ENCODE data around the gene SHISA2.

The SHISA2 gene

DNA sequence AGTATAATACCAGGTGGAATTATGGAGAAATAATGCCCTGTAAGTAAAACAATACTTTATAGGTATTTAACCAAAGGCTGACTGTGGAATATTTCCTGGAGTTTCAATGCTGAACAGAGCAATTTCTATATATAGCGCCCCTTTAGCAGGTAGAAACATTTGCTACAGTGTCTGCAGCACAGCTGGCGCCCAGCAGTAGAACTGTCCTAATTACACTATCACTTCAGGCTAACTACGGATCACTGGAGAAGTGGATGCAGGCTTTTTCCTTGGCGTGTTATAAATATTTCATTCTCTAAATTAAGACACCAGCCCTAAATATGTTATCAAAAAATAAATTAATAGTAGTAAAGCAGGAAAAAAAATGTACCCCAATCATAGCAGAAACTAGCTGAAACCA lies 3.1 kb downstream of the SHISA2 start:
- no peak for DNase-seq (ENCODE audit: low read depth in 2 of 2)

DNA sequence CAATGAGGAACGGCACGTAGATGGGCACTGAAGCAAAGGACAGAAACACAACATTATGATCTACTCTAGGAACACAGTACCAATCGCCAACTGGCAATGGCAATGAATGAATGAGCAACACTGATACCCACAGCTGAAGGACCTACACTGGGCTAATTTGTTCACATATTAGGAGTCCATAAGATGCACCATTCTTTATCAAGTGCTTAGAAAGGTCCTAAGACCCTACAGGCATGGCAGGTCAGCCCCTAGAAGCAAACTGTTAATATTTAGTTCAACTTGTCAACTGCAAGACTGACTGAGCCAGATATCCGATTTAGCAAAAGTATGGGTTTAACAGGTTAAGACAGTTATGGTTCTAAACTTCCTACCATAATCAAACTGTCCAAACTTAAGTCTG lies 4.8 kb downstream of the SHISA2 start:
- DNase-seq (ENCODE audit: low read depth in 2 of 2), result no peak

DNA sequence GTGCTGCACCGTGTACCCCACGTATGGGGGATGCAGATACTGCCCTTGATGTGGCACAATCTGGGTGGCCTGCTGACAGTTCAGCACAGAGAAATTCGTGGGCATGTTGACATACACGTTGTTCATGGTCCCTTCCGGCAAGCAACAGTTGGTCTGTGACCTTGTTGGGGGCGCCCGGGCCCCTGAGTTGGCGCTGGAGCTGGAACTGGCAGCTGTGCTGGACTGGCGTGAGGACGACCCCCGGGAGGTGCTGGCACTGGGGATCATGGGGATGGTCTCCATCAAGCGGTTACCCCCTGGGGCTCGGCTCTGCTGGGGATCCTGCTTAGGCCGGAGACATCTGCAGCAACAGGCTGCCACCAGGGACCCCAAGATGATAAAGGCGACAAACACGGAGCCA lies 5.2 kb downstream of the SHISA2 start:
- no peak for DNase-seq (ENCODE audit: low read depth in 2 of 2)

DNA sequence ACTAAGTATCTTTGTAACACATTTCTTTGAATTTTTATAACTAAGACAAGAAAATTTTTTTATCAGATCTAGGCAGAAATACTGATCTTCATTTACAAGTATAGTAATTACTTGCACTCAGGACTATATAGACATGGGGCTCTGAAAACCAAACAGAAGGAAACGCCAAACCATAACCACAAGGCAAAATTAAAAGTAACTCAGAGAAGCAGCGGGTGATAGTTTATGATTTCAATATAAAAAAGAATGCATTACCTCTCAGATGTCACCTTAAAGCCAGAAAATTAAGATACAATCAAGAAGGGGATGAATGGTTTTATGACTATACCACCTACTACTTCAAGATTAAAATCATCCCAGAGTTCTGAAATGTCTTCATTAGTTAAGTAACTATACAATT lies 6.7 kb downstream of the SHISA2 start:
- no peak for DNase-seq (ENCODE audit: low read depth in 2 of 2)

DNA sequence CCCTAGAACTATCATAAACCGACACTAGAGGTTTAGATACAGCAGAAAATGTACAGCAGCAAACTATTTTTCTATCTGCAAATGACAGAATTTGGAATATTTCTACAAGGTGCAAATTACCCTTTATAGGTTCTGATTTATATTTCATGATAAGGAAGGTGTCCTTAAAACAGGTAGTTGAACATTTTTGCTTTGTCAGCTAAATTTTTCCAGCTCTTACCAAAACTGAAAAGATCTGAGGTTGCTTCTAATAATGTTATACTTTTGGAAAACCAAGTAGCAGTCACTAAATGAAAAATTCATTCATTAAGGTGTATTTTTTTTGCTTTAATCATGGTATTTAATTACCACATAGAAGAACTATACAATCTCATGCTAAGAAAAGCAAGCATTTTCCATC lies 9.0 kb downstream of the SHISA2 start:
- DNase-seq (ENCODE audit: low read depth in 2 of 2), result no peak

DNA sequence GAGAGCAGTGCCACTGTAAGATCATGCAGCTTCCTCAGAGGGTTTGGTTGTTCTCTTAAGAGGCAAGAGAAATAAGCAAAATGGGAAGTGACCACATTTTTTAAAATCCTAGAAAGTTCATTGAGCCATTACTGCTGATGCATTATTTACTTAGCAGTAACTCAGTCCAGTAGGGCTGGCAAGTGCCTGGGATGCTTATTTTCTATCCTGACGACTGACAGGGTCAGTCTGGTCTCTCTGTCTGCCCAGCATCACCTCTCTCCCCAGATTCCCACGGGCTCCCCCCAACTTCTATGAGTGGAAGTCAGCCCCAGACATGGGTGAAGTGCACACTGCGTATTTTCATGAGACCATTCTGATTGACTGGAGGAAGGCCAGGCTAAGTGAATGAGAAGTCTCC lies 10.4 kb downstream of the SHISA2 start:
- DNase-seq (ENCODE audit: low read depth in 2 of 2), result no peak

DNA sequence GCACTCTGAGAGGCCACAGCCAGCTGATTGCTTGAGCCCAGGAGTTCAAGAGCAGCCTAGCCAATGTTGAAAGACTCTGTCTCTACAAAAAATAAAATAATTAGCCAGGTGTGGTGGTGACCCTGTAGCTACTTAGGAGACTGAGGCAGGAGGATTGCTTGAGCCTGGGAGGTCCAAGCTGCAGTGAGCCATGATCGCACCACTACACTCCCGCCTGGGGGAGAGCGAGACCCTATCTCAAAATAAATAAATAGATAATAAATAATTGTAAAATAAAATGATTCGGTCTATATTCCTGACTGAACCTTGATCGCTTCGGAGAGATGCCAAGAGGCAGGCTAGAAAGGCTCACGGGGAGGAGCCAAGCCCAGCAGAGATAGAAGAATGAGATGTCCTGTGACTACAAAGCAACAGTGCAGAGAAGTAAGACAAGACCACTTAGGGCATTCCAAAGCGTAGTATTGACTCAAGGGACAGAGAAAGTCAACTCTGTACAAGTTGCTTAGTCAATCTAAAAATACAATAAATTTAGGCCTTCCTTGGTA lies 12.8 kb downstream of the SHISA2 start:
- no peak for DNase-seq (ENCODE audit: low read depth in 2 of 2)

DNA sequence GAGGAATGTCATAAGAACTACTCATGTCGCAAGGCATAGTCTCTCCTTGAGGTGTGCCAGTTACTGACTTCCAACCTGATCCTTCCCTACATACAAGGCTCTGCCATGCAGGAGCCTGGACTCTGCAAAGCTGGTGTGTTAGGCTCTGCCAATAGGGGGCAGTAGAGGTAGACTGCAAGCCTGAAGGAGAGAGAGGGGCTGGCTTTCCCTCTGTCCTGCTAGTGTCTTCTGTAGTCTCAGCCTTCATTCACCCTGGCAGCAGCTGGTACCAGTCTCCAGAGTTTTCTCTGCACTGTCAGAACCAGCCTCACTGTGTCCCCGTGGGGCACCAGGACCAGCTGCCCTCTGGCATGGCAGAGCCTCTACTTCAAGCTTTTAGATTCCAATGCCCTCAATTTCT lies 14.5 kb downstream of the SHISA2 start:
- no peak for DNase-seq (ENCODE audit: low read depth in 2 of 2)

DNA sequence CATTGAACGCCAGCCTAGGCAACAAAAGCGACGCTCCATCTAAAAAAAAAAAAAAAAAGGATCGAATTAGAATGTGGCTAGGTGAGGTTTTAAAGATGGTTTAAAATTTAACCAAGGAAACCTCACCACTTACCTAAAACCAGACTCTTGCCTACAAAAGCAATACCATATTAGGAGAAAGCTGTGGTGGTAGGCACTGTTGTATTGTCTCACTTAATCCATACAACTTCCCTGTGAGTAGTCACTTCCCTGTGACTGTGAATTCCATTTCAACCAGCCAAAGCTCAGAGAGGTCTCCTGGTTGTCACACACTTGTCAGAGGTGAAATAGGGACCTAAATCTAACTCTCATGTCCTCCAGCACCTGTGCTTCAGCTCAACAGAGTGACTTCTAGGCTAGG lies 15.4 kb downstream of the SHISA2 start:
- DNase-seq (ENCODE audit: low read depth in 2 of 2), result no peak

DNA sequence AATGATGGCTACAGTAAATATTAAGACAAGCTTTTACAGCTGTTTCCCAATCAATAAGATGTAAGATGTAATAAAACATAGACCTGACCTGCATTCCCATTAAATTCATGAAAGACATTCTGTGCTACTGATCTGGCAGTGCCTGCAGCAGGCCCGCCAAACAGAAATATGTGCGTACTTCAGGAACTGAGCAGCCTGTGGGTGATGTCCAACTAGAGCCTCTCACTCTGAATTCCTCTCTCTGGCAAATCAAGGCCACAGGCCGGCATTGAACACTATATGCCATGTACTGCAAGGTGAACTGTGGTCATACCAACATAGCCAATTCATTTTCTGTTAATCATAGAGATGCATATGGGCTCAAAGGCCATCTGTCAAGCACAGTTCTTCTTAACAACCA lies 17.8 kb downstream of the SHISA2 start:
- no peak for DNase-seq (ENCODE audit: low read depth in 2 of 2)

DNA sequence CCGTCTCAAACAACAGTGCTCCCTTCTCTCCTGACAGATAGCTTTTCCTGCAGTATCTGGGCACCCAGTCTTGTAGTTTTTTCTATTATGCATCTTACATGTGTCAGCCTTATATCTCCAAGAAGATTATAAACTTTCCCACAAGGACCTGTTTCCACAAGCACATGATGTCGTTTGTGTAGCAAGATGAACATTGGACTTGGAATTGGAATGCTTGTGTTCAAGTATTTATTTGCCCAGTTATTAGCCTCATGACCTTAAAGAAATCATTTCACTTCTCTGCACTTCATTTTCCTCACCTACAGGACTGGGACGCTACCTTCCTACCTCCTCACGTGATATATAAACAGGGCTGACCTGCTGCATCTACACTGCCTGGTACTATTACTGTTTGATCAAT lies 21.5 kb downstream of the SHISA2 start:
- DNase-seq (ENCODE audit: low read depth in 2 of 2), result no peak

DNA sequence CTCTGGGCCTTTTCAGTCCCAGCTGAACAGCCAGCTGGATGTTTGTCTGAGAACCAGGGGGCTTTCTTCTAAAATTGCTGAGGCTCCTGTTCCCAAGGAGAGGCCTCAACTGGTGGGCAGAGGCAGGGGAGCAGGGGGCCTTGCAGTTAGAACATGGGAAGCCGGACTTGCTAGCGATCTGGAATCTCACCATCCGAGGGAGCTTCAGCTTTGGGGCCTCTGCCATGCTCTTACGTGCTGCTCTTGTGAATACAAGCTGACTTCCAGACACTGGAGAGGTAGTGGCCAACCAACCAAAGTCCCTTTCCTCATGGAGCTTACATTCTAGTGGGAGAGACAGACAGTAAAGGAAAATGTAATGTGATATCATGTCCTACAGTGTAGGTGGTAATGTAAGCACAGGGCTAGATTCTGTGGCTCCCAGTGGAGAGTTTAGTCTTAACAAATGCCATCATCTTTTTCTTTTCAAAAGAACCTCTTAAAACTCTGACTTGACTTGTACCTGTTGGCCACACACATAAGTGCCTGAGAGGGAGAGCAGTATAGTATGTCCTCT lies 22.2 kb downstream of the SHISA2 start:
- DNase-seq (ENCODE audit: low read depth in 2 of 2), result no peak

DNA sequence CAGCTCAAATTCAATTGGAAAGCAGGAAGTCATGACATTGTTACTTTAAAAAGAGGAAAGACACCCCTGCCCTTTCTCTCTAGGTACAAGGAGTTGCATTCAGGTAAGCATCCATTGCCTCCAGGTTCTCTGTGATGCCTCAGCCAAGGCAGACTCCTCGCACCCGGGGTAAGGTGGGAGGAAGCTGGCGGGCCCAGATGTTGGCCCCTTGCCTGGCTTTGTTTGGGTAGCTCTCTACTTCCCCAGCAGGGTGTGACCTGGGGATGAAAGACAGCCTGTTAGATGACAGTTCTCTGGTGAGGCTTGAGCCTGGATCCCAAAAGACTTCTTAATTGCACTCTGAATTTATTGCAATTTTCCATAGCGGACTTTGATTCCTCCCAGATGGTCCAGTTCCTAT lies 25.6 kb downstream of the SHISA2 start:
- no peak for DNase-seq (ENCODE audit: low read depth in 2 of 2)

DNA sequence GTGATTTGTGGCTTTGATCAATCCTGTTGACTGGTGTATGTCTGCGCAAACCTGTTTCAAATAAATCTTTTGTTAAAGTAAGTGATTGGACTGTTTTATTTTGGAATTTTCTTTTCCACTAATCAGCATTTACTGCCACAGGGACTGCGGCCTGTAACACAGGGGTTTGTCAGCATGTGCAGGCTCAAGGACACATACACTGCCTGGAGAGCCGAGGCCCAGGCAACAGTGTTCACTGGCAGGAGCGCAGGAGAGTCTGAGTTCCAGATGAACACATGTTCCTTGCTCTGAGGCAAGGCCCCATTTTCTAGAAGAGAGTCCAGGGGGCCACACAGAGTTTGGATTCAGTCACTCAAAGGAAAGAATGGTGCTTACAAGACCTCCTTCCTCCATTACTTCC lies 26.0 kb downstream of the SHISA2 start:
- no peak for DNase-seq (ENCODE audit: low read depth in 2 of 2)

DNA sequence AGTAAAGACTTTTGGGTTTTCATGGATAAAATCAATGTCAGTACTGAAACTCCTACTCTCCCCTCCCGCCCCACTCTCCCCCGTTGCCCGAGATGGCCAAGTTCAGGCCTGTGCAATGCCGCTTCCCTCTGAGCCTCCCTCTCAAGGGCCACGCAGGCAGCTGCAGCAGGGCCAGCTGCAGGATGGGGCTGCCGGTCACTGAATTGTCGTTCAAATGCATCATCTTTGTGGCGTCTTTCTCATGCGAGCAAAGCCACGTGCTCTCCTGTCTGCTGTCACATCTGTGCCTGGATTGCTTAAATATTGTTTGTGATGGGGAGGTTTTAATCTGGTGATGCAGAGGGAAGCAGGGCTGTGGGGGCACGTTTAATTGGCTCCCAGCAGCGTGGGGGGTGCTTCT lies 26.6 kb downstream of the SHISA2 start:
- DNase-seq (ENCODE audit: low read depth in 2 of 2), result no peak

DNA sequence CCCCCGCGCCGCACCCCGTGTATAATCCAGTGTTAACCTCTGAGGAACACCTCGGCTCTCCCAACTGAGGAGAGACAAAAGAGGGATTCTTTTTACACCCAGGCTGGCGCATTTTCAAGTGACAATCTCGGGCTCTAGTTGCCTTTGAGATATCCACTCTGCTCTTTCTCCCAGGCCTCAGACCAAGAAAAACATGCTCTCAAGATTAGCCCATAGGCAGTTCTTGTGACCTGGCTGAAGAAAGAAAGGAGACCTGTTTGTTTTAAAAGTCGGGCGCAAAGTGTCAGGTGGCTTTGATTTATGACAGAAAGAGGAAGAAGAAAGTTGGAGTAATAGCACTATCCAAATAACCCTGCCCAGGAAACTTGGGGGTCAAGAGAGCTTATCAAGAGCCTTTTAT lies 27.3 kb downstream of the SHISA2 start:
- DNase-seq (ENCODE audit: low read depth in 2 of 2), result no peak

DNA sequence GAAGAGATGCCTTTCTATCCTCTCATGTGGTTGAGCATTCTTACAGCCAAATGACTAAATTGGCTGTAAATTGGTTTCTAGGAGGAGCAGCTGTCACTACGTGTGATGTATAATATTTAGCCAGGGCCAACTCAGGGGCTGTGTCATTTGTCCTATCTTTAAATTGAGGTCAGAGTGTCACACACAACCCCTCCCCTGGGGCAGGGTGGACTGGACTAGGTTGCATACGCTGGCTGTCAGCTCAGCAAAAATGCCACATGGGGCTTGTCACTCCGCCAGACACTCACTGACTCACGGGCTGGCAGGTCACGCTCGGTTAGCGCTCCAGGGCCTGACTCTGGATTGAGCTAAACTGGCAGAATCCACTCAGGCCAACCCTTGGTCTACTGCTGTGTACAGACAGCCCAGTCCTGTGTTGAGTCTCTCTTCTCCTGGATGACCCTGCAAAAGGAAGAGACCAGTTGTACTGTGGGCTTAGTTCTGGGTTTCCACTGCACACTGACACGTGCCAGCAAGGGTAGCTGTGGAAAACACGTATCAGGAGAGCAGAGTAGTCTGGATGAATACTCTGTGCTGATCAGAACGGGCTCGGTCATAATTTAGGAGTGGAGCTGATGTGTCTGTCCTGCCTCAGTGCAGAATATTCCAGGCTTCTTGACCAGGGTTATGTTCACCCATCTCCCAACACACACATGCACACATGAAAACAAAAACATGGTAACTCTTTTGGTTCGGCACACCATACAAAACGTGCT lies 29.1 kb downstream of the SHISA2 start:
- DNase-seq (ENCODE audit: low read depth in 2 of 2), result no peak

DNA sequence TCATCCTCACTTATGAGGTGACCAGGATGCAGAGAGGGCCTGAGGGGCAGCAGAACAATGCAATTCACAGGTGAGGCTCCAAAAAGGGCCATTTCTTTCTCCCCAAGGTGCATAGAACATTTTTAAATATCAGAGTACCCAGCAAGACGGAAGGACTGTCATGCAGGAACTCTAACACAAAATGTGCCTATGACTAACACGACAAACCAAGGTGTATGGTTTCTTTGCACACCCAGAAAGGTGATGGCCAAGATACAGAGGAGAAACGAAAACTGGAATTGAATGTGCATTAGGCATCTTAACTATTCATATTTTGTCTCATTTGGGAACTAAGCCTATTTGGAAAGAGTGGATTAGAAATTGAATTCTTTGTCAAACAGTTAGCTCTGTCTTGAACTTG lies 29.9 kb downstream of the SHISA2 start:
- no peak for DNase-seq (ENCODE audit: low read depth in 2 of 2)

DNA sequence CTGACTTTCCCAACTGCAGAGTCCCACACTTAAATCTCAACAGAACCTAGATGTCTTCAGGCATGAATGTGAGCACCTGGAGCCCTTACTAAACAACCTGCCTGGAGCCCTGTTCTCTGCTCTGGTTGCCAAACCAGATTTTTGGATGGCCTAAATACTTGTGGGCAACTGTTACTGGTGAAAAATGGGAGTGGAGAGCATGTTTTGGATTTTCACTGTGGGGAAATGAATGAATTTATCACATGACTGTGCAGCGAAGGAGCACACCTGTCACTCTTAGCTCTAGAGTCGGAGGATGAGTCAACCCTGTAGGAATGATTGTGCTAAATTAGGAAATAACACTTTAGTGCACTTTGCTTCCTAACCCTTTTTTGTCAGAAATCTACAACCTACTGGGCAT lies 30.3 kb downstream of the SHISA2 start:
- no peak for DNase-seq (ENCODE audit: low read depth in 2 of 2)

DNA sequence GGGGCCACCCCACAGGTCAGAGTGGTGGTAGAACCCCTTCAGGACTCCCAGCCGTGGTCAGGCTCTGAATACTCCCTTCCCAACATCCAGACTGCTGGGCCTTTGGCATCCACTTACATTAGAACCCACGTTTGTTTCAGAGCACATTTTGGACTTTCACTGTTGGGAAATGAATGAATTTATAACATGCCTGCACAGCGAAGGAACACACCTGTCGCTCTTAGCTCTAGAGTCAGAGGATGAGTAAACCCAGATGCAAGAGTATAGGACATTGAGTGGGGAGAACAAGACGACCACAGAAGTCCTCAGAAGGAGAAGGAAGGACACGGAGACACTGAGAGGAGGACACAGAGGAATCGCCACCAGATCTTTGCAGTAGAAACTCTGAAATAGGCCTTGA lies 30.9 kb downstream of the SHISA2 start:
- no peak for DNase-seq (ENCODE audit: low read depth in 2 of 2)

DNA sequence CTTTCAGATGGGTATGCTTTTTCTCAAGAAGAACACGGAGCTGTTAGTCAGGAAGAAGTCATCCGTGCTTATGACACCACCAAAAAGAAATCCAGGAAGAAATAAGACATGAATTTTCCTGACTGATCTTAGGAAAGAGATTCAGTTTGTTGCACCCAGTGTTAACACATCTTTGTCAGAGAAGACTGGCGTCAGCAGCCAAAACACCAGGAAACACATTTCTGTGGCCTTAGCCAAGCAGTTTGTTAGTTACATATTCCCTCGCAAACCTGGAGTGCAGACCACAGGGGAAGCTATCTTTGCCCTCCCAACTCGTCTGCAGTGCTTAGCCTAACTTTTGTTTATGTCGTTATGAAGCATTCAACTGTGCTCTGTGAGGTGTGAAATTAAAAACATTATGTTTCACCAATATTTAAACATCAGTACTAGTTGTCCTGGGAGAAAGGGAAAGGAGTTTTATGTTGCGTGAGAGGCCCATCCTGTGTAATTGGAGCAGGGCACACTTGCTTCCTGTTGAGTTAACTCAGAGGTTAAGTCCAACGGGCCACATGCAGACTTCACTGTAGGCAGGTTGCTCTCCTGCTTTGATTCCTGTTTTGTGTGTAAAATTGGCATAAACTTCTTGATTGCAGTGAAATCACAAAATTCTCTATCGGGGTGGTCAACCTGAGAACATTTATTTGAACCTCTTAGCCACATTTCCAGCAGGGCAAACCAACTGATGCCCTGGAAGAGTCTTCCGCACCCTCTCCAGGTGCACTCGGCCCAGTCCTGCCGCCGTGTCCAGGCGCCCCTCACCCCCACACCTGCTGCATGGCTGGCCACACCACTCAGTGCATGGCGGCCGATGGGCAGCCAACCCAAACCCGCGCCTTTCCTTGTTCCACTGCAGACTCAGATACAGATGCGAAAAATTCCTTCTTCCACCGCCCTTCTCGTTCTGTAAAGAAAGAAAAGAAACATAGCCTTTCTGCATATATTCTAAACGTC lies 31.6 kb downstream of the SHISA2 start:
- DNase-seq (ENCODE audit: low read depth in 2 of 2), result no peak

DNA sequence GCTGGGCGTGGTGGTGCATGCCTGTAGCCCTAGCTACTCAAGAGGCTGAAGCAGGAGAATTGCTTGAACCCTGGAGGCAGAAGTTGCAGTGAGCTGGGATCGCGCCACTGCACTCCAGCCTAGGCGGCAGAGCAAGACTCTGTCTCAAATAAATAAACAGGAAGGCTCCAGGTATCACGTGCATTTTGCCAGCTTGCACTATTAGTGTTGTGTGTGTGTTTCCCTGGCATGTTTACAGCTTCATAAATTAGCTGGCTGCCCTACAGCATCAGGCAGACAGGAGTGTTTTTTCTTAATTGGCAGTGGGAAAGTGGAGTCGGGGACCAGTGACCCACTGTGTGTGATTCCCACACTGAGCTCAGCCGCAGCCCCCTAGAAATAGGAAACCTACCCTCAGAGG lies 32.6 kb downstream of the SHISA2 start:
- DNase-seq (ENCODE audit: low read depth in 2 of 2), result no peak

Data from stimulated activated CD4-positive, alpha-beta T cell treated with anti-CD3 and anti-CD28 coated beads, Interleukin-1b, Interleukin-23, amount 100 ng/mL, for 4 hours (primary cell).